ENCODE results near the gene RALGAPA1.
"Not testable (repeated sequence)": the region's sequence is repeated elsewhere in the genome, so short reads cannot be mapped to it uniquely, and the experiment has no call there.

Gene RALGAPA1

GRCh38 chr14:35617500-35617899 lies 191.6 kb downstream of the RALGAPA1 start:
- no peak for DNase-seq

- no peak for DNase-seq
Observed at GRCh38 chr14:35607380-35607779, 201.7 kb downstream of the RALGAPA1 start.

- no peak for DNase-seq
Observed at GRCh38 chr14:35600253-35600652, 208.8 kb downstream of the RALGAPA1 start.

GRCh38 chr14:35594616-35595015 lies 214.5 kb downstream of the RALGAPA1 start:
- DNase-seq = no peak

- not testable (repeated sequence) for DNase-seq
Observed at GRCh38 chr14:35587373-35587772, 221.7 kb downstream of the RALGAPA1 start.

- DNase-seq = no peak
Observed at GRCh38 chr14:35578639-35579038, 230.5 kb downstream of the RALGAPA1 start.

GRCh38 chr14:35578135-35578534 lies 231.0 kb downstream of the RALGAPA1 start:
- DNase-seq = no peak

GRCh38 chr14:35576856-35577255 lies 232.2 kb downstream of the RALGAPA1 start:
- DNase-seq = no peak

- no peak for DNase-seq
Observed at GRCh38 chr14:35576260-35576659, 232.8 kb downstream of the RALGAPA1 start.

GRCh38 chr14:35573911-35574310 lies 235.2 kb downstream of the RALGAPA1 start:
- no peak for DNase-seq

GRCh38 chr14:35571598-35571997 lies 237.5 kb downstream of the RALGAPA1 start:
- DNase-seq = no peak

GRCh38 chr14:35565871-35566464 lies 243.1 kb downstream of the RALGAPA1 start:
- DNase-seq = no peak

- no peak for DNase-seq
Observed at GRCh38 chr14:35558680-35559079, 250.4 kb downstream of the RALGAPA1 start.

- no peak for DNase-seq
Observed at GRCh38 chr14:35557221-35557747, 251.8 kb downstream of the RALGAPA1 start.

GRCh38 chr14:35556548-35556947 lies 252.5 kb downstream of the RALGAPA1 start:
- no peak for DNase-seq

- DNase-seq = no peak
Observed at GRCh38 chr14:35553808-35554207, 255.3 kb downstream of the RALGAPA1 start.

- no peak for DNase-seq
Observed at GRCh38 chr14:35551081-35551480, 258.0 kb downstream of the RALGAPA1 start.

GRCh38 chr14:35549551-35549950 lies 259.5 kb downstream of the RALGAPA1 start:
- DNase-seq = no peak

- DNase-seq = no peak
Observed at GRCh38 chr14:35543006-35543405, 266.1 kb downstream of the RALGAPA1 start.

- DNase-seq = no peak
Observed at GRCh38 chr14:35539969-35540368, 269.1 kb downstream of the RALGAPA1 start.

- no peak for DNase-seq
Observed at GRCh38 chr14:35535483-35536112, 273.5 kb downstream of the RALGAPA1 start.

GRCh38 chr14:35534873-35535482 lies 274.1 kb downstream of the RALGAPA1 start:
- peak; percentile 8 to 37 (median 13) for DNase-seq

- no peak for DNase-seq
Observed at GRCh38 chr14:35534208-35534872, 274.8 kb downstream of the RALGAPA1 start.
